K562 (cell line): Measurements from ENCODE around the gene FBXL13. TPM values are rescaled to one million over a fixed set of nuclear protein-coding genes. Genes with fewer than 3 reads are reported as not detected.

Source experiments
- ARID3A ChIP-seq: IDR thresholded peaks from 2 replicates; pipeline ENCODE4 v1.6.1; 2012; ENCODE audit warnings: low read depth, low read length, improper control_type of control experiment, borderline replicate concordance
- BRD9 ChIP-seq: fragments of 450-650 bp; IDR thresholded peaks from 2 replicates; pipeline ENCODE4 v1.6.1; 2018; ENCODE audit warnings: low read depth; ENCODE audit not compliant: partially characterized antibody
- DIDO1 ChIP-seq: fragments of 450-650 bp; IDR thresholded peaks from 2 replicates; pipeline ENCODE4 v1.6.1; 2016; ENCODE audit warnings: low read depth, missing biosample characterization, missing genetic modification characterization
- DPF2 ChIP-seq: fragments of 450-650 bp; IDR thresholded peaks from 2 replicates; pipeline ENCODE4 v1.6.1; 2016
- GATAD2A ChIP-seq: fragments of 450-650 bp; IDR thresholded peaks from 2 replicates; pipeline ENCODE4 v1.6.1; 2017
- HDGF ChIP-seq: fragments of 450-650 bp; IDR thresholded peaks from 2 replicates; pipeline ENCODE4 v1.6.1; 2016
- ILF3 ChIP-seq: fragments of 450-650 bp; IDR thresholded peaks from 2 replicates; pipeline ENCODE4 v1.6.1; 2018; ENCODE audit warnings: antibody characterized with exemption, mild to moderate bottlenecking, moderate library complexity, borderline replicate concordance
- MBD2 ChIP-seq: sonication (generic); IDR thresholded peaks from 2 replicates; pipeline ENCODE4 v1.6.1; 2016; ENCODE audit warnings: low read depth, borderline replicate concordance
- MTA2 ChIP-seq: fragments of 450-650 bp; IDR thresholded peaks from 2 replicates; pipeline ENCODE4 v1.6.1; 2016; ENCODE audit warnings: low read depth
- RBM15 ChIP-seq: fragments of 200-400 bp; formaldehyde crosslinking; IDR thresholded peaks from 2 replicates; pipeline ENCODE4 v1.6.1; 2018; ENCODE audit warnings: mild to moderate bottlenecking, low read length, moderate library complexity; ENCODE audit not compliant: insufficient read depth
- RBM17 ChIP-seq: fragments of 200-400 bp; formaldehyde crosslinking; IDR thresholded peaks from 2 replicates; pipeline ENCODE4 v1.6.1; 2017; ENCODE audit warnings: low read depth, mild to moderate bottlenecking, low read length, borderline replicate concordance
- RFX7 ChIP-seq: fragments of 250-450 bp; sonication (Bioruptor Pico); IDR thresholded peaks from 2 replicates; pipeline ENCODE4 v1.5.1; 2021; ENCODE audit warnings: mild to moderate bottlenecking
- SIRT6 ChIP-seq: IDR thresholded peaks from one replicate; pipeline ENCODE4 v1.6.1; 2012; ENCODE audit warnings: low read depth, mild to moderate bottlenecking, control low read depth, inconsistent platforms, low read length, moderate library complexity
- TEAD2 ChIP-seq: fragments of 450-650 bp; IDR thresholded peaks from 2 replicates; pipeline ENCODE4 v1.6.1; 2016; ENCODE audit warnings: missing genetic modification characterization, control low read depth, missing compliant biosample characterization
- ZNF175 ChIP-seq: fragments of 200-800 bp; sonication (Bioruptor generic); IDR thresholded peaks from 2 replicates; pipeline ENCODE4 v1.6.1; 2016; ENCODE audit warnings: low read depth, mild to moderate bottlenecking, missing genetic modification characterization, missing compliant biosample characterization
- ZNF431 ChIP-seq: sonication (generic); formaldehyde crosslinking; IDR thresholded peaks from 2 replicates; pipeline ENCODE4 v1.8.0; 2022; ENCODE audit warnings: mild to moderate bottlenecking, missing genetic modification reagents
- ZNF512 ChIP-seq: IDR thresholded peaks from 2 replicates; pipeline ENCODE4 v1.6.1; 2016; ENCODE audit warnings: missing genetic modification characterization, missing compliant biosample characterization
- ZNF644 ChIP-seq: fragments of 200-800 bp; sonication (Bioruptor generic); IDR thresholded peaks from 2 replicates; pipeline ENCODE4 v1.6.1; 2016; ENCODE audit warnings: low read depth, missing genetic modification characterization, missing compliant biosample characterization
- ZSCAN32 ChIP-seq: fragments of 450-650 bp; formaldehyde crosslinking; IDR thresholded peaks from 2 replicates; pipeline ENCODE4 v1.4.0; 2020; ENCODE audit warnings: mild to moderate bottlenecking, moderate library complexity
- polyA plus RNA-seq, 8 experiments: library from polyadenylated mRNA; depleted of rRNA in 4 of 8; stranded (reverse) in 5 of 8; unstranded in 3 of 8; fragments of >200 nt; fragmentation: Nextera tagmentation in 2 of 8; fragmentation: Illumina TruSeq in 1 of 8; extraction: Ambion mirVana in 2 of 8; extraction: Trizol in 1 of 8; gene quantifications; 2 replicates each; pipeline versions ENCODE4 v1.2.1 to v1.2.3, GENCODE V29; 2011 to 2014; ENCODE audit warnings: inconsistent platforms in 1 of 8, missing spikeins in 1 of 8
- total RNA-seq, 7 experiments: library from RNA; depleted of rRNA in 6 of 7; stranded (reverse); fragments of >200 nt in 6 of 7; fragmentation: Illumina TruSeq in 2 of 7; extraction: Trizol in 2 of 7; gene quantifications; 2 replicates each; pipeline versions ENCODE4 v1.2.1 to v1.2.3, GENCODE V29; 2011 to 2021; ENCODE audit warnings: low replicate concordance in 1 of 7
- TF ChIP-seq, protein P1 (sequence below): fragments of 450-650 bp; IDR thresholded peaks from 2 replicates; pipeline ENCODE4 v1.6.1; 2018; ENCODE audit not compliant: partially characterized antibody
- TF ChIP-seq, protein P2 (sequence below): IDR thresholded peaks from 3 replicates; pipeline ENCODE4 v1.6.1; 2011; ENCODE audit warnings: borderline replicate concordance, mild to moderate bottlenecking, moderate library complexity; ENCODE audit not compliant: insufficient read length; ENCODE audit errors: extremely low read depth

The FBXL13 gene
- total and polyA plus RNA-seq, 9 of the 15 experiments (the other 6 are each of a cell fraction or from before 2014, with no cell fraction given): 16.3 to 55.0 (median 25.4) TPM

DNA sequence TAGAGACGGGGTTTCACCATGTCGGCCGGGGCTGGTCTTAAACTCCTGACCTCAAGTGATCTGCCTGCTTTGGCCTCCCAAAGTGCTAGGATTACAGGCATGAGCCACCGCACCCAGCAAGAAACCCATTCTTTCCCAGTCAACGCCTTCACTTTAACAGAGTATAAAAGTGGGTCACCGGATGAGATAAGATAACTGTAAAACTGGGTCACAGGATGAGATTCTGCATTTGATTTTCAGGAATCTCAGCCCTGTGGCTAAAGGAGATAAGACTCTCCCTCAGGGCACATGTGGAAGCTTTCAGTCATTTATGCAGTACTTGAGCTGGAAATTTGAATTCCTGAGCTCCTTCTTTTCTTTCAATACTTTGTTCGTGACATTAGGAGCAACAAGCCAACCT is 91.0 kb downstream of the FBXL13 start (continued):
- TF ChIP-seq, protein P1, sequence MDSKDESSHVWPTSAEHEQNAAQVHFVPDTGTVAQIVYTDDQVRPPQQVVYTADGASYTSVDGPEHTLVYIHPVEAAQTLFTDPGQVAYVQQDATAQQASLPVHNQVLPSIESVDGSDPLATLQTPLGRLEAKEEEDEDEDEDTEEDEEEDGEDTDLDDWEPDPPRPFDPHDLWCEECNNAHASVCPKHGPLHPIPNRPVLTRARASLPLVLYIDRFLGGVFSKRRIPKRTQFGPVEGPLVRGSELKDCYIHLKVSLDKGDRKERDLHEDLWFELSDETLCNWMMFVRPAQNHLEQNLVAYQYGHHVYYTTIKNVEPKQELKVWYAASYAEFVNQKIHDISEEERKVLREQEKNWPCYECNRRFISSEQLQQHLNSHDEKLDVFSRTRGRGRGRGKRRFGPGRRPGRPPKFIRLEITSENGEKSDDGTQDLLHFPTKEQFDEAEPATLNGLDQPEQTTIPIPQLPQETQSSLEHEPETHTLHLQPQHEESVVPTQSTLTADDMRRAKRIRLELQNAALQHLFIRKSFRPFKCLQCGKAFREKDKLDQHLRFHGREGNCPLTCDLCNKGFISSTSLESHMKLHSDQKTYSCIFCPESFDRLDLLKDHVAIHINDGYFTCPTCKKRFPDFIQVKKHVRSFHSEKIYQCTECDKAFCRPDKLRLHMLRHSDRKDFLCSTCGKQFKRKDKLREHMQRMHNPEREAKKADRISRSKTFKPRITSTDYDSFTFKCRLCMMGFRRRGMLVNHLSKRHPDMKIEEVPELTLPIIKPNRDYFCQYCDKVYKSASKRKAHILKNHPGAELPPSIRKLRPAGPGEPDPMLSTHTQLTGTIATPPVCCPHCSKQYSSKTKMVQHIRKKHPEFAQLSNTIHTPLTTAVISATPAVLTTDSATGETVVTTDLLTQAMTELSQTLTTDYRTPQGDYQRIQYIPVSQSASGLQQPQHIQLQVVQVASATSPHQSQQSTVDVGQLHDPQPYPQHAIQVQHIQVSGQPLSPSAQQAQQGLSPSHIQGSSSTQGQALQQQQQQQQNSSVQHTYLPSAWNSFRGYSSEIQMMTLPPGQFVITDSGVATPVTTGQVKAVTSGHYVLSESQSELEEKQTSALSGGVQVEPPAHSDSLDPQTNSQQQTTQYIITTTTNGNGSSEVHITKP: no peak
- TF ChIP-seq ZNF175 (peak; percentile 79; the same call in 1 of the 2 replicates), SIRT6 (no peak), DIDO1 (no peak), RBM17 (no peak), ZNF644 (tag) (peak; percentile 93), ZSCAN32 (CRISPR knock-in tag) (no peak), ZNF512 (tag) (no peak), RFX7 (CRISPR knock-in tag) (no peak), RBM15 (no peak), MTA2 (peak; percentile 79), BRD9 (no peak), GATAD2A (peak; percentile 38; the same call in 1 of the 2 replicates), HDGF (no peak), ILF3 (no peak), ARID3A (peak; percentile 45; the same call in 1 of the 2 replicates), ZNF431 (CRISPR knock-in tag) (no peak), DPF2 (peak; percentile 71), MBD2 (no peak), TEAD2 (tag) (no peak)
- TF ChIP-seq, protein P2, sequence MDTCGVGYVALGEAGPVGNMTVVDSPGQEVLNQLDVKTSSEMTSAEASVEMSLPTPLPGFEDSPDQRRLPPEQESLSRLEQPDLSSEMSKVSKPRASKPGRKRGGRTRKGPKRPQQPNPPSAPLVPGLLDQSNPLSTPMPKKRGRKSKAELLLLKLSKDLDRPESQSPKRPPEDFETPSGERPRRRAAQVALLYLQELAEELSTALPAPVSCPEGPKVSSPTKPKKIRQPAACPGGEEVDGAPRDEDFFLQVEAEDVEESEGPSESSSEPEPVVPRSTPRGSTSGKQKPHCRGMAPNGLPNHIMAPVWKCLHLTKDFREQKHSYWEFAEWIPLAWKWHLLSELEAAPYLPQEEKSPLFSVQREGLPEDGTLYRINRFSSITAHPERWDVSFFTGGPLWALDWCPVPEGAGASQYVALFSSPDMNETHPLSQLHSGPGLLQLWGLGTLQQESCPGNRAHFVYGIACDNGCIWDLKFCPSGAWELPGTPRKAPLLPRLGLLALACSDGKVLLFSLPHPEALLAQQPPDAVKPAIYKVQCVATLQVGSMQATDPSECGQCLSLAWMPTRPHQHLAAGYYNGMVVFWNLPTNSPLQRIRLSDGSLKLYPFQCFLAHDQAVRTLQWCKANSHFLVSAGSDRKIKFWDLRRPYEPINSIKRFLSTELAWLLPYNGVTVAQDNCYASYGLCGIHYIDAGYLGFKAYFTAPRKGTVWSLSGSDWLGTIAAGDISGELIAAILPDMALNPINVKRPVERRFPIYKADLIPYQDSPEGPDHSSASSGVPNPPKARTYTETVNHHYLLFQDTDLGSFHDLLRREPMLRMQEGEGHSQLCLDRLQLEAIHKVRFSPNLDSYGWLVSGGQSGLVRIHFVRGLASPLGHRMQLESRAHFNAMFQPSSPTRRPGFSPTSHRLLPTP: no peak
